ENCODE results near the gene ARHGAP18. TPM values are rescaled to one million over a fixed set of nuclear protein-coding genes. Genes with fewer than 3 reads are reported as not detected.

Gene ARHGAP18
- total and polyA plus RNA-seq, 10 donors = 4.6 to 18.7 (median 15.4) TPM

- Histone ChIP-seq H3K36me3 (no peaks in the 10 kb centered on the region), H3K9me3 (no peaks in the 10 kb centered on the region), H3K27me3 (replicated peaks in 1 of 7) (no peaks in the 10 kb centered on the region), H3K4me3 (no peak overlapping the region), H3K4me1 (peaks cover 13 to 67% (median 40%) of the 10 kb centered on the region in 6 donors), H3K27ac (no peak overlapping the region)
- WGBS, 5 donors = 87 to 98% (median 95%) methylated on average over 5 of the region's 5 CpGs
- TF ChIP-seq CTCF (IDR thresholded peaks at IDR 0.05 in 8 of 11, conservative IDR thresholded peaks at IDR 0.05 in 3 of 11) (no peak), POLR2A (IDR thresholded peaks at IDR 0.05) (no peak), POLR2AphosphoS5 (IDR thresholded peaks at IDR 0.05) (no peak)
- intact Hi-C loops (cut with DNase I; ENCODE audit: low total_unique reads) = no loop called here
- DNase-seq = no peak
Observed at GRCh38 chr6:129691043-129691640, 18.8 kb downstream of the ARHGAP18 start.

DNA sequence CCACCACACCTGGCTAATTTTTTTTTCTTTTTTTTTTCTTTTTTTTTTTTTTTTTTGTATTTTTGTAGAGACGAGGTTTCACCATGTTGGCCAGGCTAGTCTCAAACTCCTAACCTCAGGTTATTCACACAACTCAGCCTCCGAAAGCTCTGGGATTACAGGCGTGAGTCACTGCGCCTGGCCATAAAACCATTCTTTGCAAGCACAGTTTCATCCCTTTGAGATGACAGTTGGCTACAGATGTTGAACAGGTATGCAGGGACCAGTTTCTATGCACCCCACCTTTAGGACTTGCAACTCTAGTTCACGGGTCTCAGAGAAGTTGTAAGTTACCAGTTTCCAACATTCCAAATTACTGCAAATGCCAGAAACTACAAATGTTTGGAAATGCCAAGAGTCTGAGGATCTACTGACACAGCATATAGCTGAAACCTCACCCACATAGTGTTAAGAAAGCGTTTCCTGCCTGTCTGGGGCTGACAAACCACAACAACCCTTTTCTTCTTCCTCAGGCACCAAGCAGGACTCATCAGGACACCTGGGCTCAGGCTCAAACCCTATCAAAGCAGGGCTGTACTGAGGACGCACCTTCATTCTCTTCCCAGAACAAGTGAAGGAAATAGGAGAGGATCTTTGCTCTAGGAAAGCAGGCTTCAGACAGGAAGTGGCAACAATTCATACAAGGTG is 22.9 kb downstream of the ARHGAP18 start:
- intact Hi-C loops (cut with DNase I; ENCODE audit: low total_unique reads) = no loop called here
- TF ChIP-seq POLR2AphosphoS5 (IDR thresholded peaks at IDR 0.05) (peak in 1 of 3 donors; percentile 68), CTCF (IDR thresholded peaks at IDR 0.05 in 8 of 11, conservative IDR thresholded peaks at IDR 0.05 in 3 of 11) (no peak)
- Histone ChIP-seq H3K27me3 (replicated peaks in 1 of 7) (no peaks in the 10 kb centered on the region), H3K9me3 (no peaks in the 10 kb centered on the region), H3K4me1 (peaks cover 33 to 88% (median 61%) of the 10 kb centered on the region in 6 donors), H3K27ac (peak overlapping the region in 7 of 8 donors; percentile 57 to 89 (median 87)), H3K36me3 (no peaks in the 10 kb centered on the region), H3K4me3 (peak overlapping the region in 1 of 8 donors; percentile 35)
- DNase-seq = no peak
- WGBS, 5 donors = 22 to 33% (median 31%) methylated on average over 7 of the region's 7 CpGs

DNA sequence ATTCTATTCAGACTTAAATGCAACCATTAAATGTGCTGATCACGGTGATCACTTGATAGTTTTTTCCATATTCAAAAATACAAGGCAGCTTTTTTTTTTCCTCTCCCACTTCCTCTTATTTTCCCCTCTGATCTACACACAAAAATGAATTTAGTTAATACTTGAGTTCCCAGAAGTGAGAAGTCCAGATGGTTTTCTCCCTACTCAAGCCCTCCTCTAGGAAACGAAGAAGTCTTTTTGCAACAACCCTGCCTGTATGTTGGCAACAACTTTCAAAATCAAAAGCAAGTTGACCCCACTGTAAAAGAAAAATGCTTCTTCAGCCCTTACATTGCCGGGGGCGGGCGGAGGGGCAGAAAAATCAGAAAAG is 24.3 kb downstream of the ARHGAP18 start:
- Histone ChIP-seq H3K27me3 (replicated peaks in 1 of 7) (no peaks in the 10 kb centered on the region), H3K4me3 (peak overlapping the region in 1 of 8 donors; percentile 36), H3K27ac (peak overlapping the region; percentile 73 to 89 (median 86)), H3K36me3 (no peaks in the 10 kb centered on the region), H3K9me3 (no peaks in the 10 kb centered on the region), H3K4me1 (peaks cover 33 to 85% (median 59%) of the 10 kb centered on the region in 6 donors)
- no peak for DNase-seq
- intact Hi-C loops (cut with DNase I; ENCODE audit: low total_unique reads) = no loop called here
- WGBS, 5 donors = 40 to 54% (median 50%) methylated on average over 5 of the region's 5 CpGs
- TF ChIP-seq POLR2AphosphoS5 (IDR thresholded peaks at IDR 0.05) (no peak), CTCF (IDR thresholded peaks at IDR 0.05 in 8 of 11, conservative IDR thresholded peaks at IDR 0.05 in 3 of 11) (no peak), POLR2A (IDR thresholded peaks at IDR 0.05) (no peak)

DNA sequence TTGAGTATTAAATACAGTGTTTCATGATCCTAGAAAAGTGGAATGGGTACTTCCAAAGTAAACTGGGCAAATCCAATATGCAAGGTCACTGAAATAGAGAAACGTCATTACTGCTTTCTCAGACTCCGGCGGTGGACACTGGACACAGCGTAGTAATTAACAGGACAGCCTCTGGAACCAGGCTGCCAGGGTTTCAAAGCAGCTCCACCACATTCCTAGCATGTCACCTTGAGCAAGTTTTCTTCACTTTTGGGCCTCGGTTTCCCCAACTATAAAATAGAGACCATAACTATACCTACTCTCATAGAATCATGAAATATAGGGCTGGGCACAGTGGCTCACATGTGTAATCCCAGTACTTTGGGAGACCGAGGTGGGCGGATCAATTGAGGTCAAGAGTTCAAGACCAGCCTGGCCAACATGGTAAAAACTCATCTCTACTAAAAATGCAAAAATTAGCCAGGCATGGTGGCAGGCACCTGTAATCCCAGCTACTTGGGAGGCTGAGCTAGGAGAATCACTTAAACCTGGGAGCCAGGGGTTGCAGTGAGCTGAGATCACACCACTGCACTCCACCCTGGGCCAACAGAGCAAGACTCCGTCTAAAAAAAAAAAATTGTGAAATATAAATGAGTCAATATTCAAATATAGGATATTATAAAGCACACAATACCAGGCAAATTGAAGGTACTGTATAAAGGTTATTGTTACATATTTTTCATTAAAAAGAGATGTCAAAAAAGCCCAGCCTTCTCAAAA is 24.9 kb downstream of the ARHGAP18 start:
- H3K4me3 ChIP-seq = no peak overlapping the region
- no peaks in the 10 kb centered on the region for H3K27me3 ChIP-seq (replicated peaks in 1 of 7)
- H3K4me1 ChIP-seq = peaks cover 33 to 88% (median 59%) of the 10 kb centered on the region in 6 donors
- WGBS, 5 donors = 83 to 87% (median 85%) methylated on average over 8 of the region's 8 CpGs
- intact Hi-C loops (cut with DNase I; ENCODE audit: low total_unique reads) = no loop called here
- H3K27ac ChIP-seq = peak overlapping the region; percentile 73 to 89 (median 86)
- no peak for DNase-seq
- TF ChIP-seq POLR2AphosphoS5 (IDR thresholded peaks at IDR 0.05) (no peak), POLR2A (IDR thresholded peaks at IDR 0.05) (no peak), CTCF (IDR thresholded peaks at IDR 0.05 in 8 of 11, conservative IDR thresholded peaks at IDR 0.05 in 3 of 11) (no peak)
- no peaks in the 10 kb centered on the region for H3K9me3 ChIP-seq
- H3K36me3 ChIP-seq = no peaks in the 10 kb centered on the region

Measured in spleen (tissue), 11 donors.